Left cardiac atrium (tissue), 4 donors: Measurements from ENCODE around the gene SCML2. TPM values are rescaled to one million over a fixed set of nuclear protein-coding genes. Genes with fewer than 3 reads are reported as not detected.
"Not testable (repeated sequence)": the region's sequence is repeated elsewhere in the genome, so short reads cannot be mapped to it uniquely, and the experiment has no call there.

Experiments used
- ATAC-seq, 2 donors: fragments of 200-7000 bp; cut with Tn5 transposase; one replicate each; pipeline ENCODE4 v1.9.1; 2020; ENCODE audit warnings: mild to moderate bottlenecking in 2 of 2, moderate library complexity in 2 of 2
- DNase-seq: peaks from one replicate; pipeline ENCODE4 v3.0.0-alpha.2; 2020
- intact Hi-C, 2 donors: fragments of 100-400 bp; cut with DNase I; formaldehyde crosslinking; loops; one replicate each; pipeline versions ENCODE4 v1.14.1 to v1.15.1; 2022 to 2023
- total RNA-seq, 2 donors: library from RNA; stranded (reverse); fragmentation: NEBNext Ultra II Directional; extraction: Animal tissue kit (Norgen Biotek cat#: 25700); gene quantifications; one replicate each; pipeline ENCODE4 v1.2.1, GENCODE V29; 2021
- donor health status: DM: no; HTN: yes; CAD: no.
- donor health status: DM: no; HTN: yes; CAD: no; lungs with severe emphysema.
- donor health status: DM: yes; HTN: yes; CAD: no.
- donor health status: Dilated cardiomyopathy.

Gene SCML2
- total RNA-seq, 2 donors from 2014 or later, result 1.5 to 1.8 TPM

DNA sequence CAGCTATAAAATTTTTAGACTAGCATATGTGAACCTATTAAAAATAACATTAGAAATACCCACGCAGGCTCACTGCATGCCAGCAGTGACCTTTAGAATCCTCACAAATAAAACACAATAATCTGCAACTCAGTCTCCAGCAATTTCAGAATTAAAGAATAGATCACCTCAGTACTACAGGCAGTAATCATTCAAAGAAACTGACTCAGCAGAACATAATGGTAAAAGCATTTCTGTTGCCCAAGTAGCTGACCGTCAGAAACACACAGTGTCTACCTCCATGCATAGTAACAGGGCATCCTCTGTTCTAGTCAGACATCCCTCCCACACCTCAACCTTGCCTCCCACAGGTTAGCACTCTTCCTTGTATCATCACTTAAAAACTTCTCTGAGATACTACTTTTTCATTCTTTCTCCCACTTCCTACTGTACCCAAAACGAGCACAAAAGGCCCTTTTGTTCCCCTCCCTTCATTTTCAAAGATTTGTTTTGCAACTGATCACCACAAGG is 68.1 kb downstream of the SCML2 start:
- intact Hi-C loops, result no loop called here
- ATAC-seq (no peak), DNase-seq (no peak)

DNA sequence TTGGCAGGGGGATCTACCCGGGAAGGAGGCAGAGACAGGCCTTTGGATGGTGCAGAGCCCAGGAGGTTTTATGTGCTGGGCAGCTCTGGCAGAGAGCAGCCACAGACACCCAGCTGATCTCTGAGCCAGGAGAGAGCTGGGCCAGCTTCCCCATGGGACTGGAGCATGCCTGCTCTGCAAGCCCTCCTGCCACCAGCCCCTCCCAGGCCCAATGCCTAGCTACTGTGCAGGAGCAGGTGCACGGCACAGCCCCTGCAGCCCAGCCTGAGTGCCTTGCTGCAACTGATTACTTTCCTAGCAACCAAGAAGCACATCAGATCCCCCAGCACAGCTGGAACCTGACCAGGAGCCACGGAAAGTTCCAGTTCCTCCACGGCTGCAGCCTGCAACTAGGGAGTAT is 76.0 kb downstream of the SCML2 start:
- ATAC-seq (no peak), DNase-seq (no peak)
- intact Hi-C loops, result no loop called here

DNA sequence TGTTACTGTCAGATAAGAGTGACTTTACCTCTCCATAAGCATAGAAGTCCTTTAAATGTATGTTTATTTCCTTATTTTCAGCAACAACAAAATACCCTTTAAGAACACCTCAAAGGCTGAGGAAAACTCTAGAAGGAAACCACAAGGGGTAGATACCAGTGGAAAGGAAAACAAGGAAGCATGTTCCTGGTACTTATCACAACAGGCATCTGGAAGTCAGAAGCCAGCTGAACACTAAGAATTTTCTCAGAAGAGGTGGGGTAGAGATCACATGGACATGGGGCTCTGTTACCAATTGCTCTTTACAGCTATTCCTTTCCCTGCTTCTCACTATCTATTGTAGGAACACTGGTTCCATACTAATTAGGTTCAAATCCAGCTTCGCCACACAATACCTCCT is 82.3 kb downstream of the SCML2 start:
- no peak for DNase-seq
- no peak for ATAC-seq
- intact Hi-C loops, result no loop called here

DNA sequence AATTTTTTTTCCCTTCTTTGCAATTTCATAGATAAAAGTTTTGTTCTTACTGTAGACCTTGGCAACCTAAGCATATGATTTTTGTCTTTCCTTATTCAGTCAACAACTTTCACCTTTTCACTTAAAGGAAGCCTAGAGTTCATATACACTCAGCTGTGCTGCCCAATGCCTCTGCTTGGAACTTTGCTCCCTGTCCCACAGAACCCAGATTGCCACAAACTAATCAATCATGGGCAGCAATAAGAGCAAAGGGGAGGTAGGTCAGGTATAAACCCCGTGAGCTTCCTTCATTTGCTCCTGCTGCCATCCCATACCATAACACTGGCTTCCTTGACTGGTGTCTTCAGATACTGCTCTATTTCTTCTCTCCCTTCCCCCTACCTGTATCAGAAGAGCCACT is 82.8 kb downstream of the SCML2 start:
- intact Hi-C loops, result no loop called here
- DNase-seq, result no peak
- ATAC-seq, result no peak

DNA sequence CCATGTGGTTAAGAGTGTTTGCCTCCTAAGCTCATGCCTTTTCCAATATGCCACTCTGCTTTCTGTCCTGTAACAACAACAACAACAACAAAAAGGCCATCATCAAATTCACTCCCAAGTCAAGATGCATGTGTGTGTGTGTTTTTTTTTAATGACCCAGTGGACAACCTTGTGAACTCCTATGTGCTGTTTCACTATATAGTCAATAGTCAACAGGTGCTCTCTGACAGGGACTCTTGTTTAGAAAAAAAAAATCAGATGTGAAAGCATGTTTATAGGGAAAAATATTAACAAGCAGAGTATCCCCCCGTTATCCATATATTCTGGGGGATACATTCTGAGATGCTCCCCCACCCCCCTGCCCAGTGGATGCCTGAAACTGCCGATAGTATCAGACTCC is 83.2 kb downstream of the SCML2 start:
- intact Hi-C loops, result no loop called here
- DNase-seq (no peak), ATAC-seq (no peak)

DNA sequence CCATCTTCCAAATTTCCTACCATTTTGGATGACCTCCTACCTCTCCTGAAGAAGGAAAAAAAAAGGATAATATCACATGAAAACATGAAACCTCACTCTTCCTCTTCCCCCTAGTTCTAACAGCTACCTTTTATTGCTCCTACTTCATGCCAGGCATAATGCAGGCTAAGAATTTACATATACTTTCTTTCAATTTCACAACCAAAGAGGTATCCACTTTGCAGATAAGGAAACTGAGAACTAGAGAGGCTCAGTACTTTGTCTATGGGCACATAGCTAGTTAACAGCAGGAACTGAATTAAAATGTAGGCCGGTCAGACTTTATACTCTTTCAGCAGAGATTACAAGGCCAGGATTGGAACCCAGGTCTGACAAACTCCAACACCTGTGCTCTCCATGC is 99.4 kb downstream of the SCML2 start:
- DNase-seq (no peak), ATAC-seq (no peak)
- intact Hi-C loops, result no loop called here

GRCh38 chrX:18252644-18253359 is 101.7 kb downstream of the SCML2 start:
- no peak for DNase-seq
- no peak for ATAC-seq
- intact Hi-C loops, result no loop called here

DNA sequence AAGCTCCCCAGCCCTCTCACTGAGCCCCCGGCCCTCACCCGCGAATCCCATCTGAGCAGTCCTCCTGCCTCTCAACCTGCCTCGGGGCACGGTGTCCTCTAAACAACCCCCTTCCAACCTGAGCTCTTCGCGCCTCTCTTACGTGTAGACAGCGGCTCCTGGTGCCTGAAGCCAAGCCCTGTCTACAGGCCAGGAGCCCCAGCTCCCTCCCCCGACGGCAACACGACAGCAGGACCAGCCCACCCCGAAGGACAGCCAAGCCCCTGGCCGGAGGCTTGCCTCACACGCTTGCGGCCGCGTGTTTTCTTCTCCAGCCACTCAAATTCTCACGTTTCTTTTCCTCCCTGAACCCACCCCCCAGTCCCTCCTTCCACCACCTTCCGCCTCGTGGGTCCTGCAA is 124.8 kb downstream of the SCML2 start:
- intact Hi-C loops, DNase-seq: not testable (repeated sequence)

GRCh38 chrX:18228069-18228468 is 126.4 kb downstream of the SCML2 start:
- ATAC-seq, result no peak
- intact Hi-C loops, result no loop called here
- DNase-seq, result no peak

More for the DNA sequence above, 124.8 kb downstream of the SCML2 start:
- ATAC-seq, result not testable (repeated sequence)

DNA sequence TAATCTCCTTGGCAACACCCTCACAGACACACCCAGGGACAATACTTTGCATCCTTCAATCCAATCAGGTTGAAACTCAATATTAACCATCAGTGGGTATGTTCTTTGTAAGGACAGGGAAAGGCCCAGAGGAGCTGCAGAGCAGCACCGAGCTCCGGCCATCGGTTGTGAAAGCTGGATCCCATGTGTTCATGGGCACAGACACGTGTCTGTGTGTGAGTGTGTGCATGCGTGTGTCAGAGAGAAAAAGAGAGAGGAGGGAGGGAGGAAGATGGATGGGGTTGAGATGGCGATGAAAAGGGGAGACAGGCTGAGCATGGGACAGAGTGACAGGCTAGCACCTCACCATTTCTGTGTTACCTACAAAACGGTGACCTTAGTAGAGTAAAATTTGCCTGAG is 127.0 kb downstream of the SCML2 start:
- ATAC-seq (no peak), DNase-seq (no peak)
- intact Hi-C loops, result no loop called here

- intact Hi-C loops, result no loop called here
- no peak for ATAC-seq
- no peak for DNase-seq
Measured at GRCh38 chrX:18220786-18221185, 133.7 kb downstream of the SCML2 start, which contains the start of gene BEND2. TSS of gene BEND2 (minus strand) at chrX:18220886. CDS start at chrX:18220750, 136 bp downstream.

DNA sequence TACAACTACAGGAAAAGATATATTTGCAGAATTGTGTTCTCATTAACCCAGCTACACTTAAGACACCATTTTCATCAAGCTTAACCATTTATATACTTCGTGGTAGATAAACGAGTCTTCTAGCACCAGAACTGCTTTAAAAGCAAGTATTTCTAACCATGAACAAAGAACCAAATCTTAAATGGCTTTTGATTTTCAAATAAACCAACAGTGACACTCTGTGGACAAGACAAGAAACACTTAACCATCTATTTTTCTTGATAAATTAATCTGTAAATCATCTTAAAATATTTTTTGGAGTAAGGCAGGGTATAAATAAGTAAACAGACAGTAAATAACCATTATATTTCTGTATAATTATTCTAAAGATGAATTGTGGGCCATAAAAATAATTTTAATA is 144.0 kb downstream of the SCML2 start:
- intact Hi-C loops, result loop anchor here in 1 of 2 donors (5.0 kb wide), 1 partner anchor 278 kb away; no protein-coding TSS in a partner anchor
- ATAC-seq (no peak), DNase-seq (no peak)

DNA sequence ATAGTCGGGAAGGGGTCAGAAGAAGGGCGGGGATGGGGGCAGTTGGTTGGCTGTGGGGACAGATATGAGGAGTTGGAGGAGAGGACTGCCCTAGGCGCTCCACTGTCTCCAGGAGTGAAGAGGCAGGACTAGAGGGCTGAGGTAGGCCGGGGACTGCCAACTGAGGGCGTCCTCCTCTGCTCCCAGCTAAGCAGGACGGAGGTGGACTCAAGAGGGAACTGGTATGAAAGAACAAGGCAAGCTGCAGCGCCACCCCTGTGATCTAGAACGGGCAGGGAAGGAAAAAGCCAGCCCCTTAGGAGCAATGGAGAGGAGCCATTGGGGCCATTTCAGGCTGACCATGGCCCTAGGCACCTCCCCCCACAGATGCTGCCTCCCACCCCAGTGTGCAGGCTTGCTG is 147.8 kb downstream of the SCML2 start:
- ATAC-seq (no peak), DNase-seq (no peak)
- intact Hi-C loops, result loop anchor here in 1 of 2 donors (10.0 kb wide), 1 partner anchor 412 kb away; no protein-coding TSS in a partner anchor

DNA sequence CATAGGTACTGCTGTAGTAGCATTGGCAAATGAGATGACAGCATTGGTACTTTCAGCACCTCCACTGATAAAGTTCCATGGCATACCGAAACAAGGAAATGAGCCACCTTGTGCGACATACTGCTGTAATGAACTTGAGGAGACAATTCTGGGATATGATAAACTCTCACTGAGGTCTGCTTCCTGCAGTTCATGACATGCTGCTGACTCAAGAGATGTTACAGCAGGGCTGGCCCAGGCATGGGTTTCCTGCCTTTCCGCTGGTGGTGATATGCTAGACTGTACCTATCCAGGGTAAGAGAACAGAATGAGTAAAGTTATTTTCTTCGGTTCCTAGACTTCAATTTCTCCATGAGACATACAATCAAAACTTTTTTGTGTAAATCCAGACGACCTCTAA is 150.9 kb downstream of the SCML2 start:
- ATAC-seq, result no peak
- intact Hi-C loops, result loop anchor here in 1 of 2 donors (10.0 kb wide), 1 partner anchor 409 kb away; no protein-coding TSS in a partner anchor
- no peak for DNase-seq

DNA sequence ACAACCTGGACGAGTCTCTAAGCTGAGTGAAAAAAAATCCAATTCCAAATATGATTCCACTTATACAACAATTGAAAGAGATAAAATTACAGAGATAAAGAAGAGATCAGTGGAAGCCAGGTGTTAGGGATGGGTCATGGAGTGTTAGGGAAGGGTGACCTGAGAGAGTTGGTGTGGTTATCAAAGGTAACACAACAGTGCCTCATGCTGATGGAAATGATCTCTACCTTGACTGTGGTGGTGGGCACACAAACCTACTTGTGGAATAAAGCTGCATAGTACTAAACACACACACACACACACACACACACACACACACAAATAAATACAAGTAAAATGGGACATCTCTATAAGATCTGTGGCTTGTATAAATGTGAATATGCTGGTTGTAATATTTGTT is 159.8 kb downstream of the SCML2 start:
- no peak for DNase-seq
- ATAC-seq, result no peak
- intact Hi-C loops, result no loop called here

Other genes starting within 250 kb of the SCML2 start
- gene BEND2, start 133.8 kb downstream of the SCML2 start, total RNA-seq, result under 1 TPM in 1 of 2 donors, not detected in 1; 0.08 TPM
- 1 to 10 TPM; 8.1 to 8.3 TPM for gene CDKL5, start 70.9 kb upstream of the SCML2 start, total RNA-seq